Posterior cingulate gyrus (tissue), 11 donors: ENCODE measurements around the gene KLF12.
A peak's percentile ranks its signal among the peaks of the same experiment; 100 is the strongest.

Source experiments
- DNase-seq, 10 donors: peaks; one replicate each; pipeline versions ENCODE4 v3.0.0 to v3.0.0-alpha.2; 2020 to 2021; ENCODE audit warnings: mixed read lengths in 3 of 10
- intact Hi-C: fragments of 100-400 bp; cut with DNase I; formaldehyde crosslinking; loops from one replicate; pipeline ENCODE4 v1.15.1; 2023

Gene KLF12

DNA sequence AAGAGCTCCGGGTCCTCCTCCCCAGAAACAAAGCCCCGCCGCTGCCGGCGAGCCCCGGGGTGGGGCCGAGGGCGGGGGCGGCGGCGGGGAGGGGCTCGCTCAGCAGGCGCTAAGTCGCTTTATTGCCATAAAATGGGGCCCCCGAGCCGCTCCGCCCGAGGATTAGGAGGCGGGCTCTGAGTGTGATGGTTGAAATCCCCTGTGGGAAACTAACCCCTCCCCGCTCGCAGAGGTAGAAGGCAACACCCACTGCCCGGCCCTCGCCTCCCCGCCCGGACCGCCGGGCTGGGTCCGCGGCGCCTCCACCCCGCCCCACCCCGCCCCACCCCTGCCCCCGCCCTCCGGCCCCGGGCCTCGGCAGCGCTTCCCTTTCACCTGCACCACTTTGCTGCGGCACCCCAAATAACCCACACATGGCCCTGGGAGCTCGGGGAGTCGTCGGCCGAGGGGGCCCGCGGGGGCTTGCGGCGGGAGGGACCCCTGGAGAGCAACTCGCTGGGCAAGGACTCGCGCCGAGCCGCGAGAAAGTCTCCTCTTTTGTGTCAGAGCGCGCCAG, at the start of gene KLF12:
Gene KLF12, minus strand, starts transcription at position 184 of the 556 bp plus-strand sequence.
- peak in 9 of 10 donors; percentile 34 to 89 (median 46) for DNase-seq
- intact Hi-C loops: loop anchor here (5.0 to 10.0 kb wide), 4 partner anchors 72 to 379 kb away; no protein-coding TSS in a partner anchor

GRCh38 chr13:74182491-74182890, 48.3 kb upstream of the KLF12 start:
- intact Hi-C loops: no loop called here
- DNase-seq: no peak

DNA sequence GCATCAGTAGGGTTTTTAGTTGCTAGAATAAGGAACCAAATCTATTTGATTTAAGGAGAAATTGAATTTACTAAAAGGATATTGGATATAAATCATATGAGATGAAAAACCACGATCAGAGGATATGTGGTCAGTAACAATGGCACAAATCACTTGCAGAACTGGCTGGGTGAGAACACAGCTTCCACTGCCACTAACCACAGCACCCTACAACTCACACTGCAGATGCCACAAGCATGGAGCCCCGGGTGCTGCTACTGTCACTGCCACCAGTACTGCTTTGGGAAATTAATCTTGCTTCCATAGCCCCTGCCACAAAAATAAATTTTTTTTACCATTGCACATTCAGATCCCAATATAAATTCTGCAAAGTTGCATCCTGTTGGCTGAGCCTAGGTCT, 40.6 kb upstream of the KLF12 start:
- DNase-seq: no peak
- intact Hi-C loops: no loop called here

- no peak for DNase-seq
- intact Hi-C loops: no loop called here
Observed at GRCh38 chr13:74173822-74174221, 39.6 kb upstream of the KLF12 start.

DNA sequence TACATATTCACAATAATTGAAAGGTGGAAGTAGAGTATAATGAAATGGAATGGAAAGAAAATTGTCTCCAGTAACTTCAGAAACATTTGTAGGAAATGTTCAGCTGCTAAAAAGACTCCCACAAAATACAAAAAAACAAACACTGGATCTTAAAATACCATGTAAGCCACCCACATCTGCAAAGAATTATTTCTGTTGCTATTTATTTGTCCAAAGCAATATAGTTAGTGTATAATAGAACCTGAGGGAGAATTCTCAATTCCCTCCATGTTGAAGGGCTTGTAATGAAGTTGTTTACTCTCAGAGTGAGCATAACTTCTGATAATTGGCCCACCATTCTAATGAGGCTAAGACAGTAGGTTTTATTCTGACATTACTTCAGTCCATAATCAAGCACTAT, 37.4 kb upstream of the KLF12 start:
- no peak for DNase-seq
- intact Hi-C loops: no loop called here

- intact Hi-C loops: no loop called here
- no peak for DNase-seq
Observed at GRCh38 chr13:74169676-74170075, 35.5 kb upstream of the KLF12 start.

DNA sequence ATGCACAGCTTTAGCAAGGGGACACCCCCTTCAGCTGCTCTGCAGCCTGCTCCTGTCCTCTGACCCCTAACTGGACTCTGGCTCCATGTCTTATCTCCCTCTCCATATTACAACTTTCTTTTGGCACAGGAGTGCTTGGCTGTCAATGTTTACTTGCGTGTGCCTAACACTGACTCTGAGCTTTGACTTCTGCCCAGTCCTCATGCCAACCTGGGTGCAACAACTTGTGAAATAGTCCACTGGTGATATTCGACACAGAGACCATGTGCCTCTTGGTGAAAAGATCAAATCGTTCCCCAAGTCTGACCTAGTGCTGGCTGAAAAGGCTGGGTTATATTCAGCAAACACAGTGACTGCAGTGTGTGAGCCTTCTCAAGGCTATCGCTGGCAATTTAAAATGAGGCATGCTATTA, 34.1 kb upstream of the KLF12 start:
- intact Hi-C loops: no loop called here
- DNase-seq: no peak

- intact Hi-C loops: no loop called here
- no peak for DNase-seq
Observed at GRCh38 chr13:74166261-74167004, 32.2 kb upstream of the KLF12 start.

DNA sequence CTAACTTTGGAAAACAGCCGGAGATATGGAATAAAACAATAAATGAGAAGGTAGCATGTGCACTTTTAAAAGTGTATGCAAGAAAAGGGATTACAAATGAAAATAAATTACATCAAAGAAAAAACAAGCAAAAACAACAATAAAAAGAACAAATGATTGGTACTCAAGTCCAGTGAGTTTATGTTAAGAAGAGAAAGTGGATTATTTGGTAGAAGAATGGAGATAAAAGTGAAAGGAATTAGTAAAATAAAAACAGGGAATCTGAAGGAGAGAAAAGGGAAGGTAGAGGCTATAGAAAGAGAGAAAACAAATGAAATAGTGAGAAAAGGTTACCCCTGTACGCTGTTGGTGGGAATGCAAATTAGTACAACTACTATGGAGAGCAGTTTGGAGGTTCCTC, 28.6 kb upstream of the KLF12 start:
- DNase-seq: no peak
- intact Hi-C loops: no loop called here

- intact Hi-C loops: no loop called here
- no peak for DNase-seq
Observed at GRCh38 chr13:74162135-74162534, 27.9 kb upstream of the KLF12 start.

DNA sequence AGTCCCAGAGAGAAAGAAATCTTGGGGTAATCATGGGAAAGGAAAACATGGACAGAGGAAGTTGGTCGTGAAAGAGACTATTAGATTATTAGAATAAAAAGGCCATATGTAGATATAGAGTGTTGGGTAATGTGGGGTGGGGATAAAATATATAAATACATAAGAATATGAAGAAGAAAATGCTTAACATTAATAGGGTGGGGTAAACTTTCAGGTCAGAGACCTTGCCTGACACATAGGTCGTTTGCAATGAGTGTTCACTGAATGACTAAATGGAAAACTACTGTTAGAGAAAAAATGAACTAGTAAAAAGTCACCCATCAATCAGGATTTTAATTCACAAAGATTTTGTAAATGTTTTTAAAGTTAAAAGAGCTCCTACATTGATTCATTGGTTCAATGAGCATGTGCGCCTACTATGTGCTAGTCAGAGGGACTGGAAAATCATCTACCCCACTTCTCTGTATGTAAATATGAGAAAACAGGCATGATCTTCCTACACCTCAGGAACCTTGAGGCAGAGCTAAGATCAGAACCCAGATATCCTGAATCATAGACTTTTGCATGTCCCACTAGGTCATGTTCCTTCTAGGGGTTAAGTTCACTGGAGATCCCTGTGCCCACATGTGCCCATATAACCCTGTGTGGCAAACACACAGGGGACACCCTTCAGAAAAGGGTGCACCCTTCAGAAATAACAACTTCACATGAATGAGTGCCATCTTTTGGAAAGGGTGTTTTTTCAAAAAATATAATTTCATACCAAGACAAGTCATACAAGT, 24.6 kb upstream of the KLF12 start:
- intact Hi-C loops: no loop called here
- no peak for DNase-seq

- peak in 1 of 10 donors; percentile 75 for DNase-seq
- intact Hi-C loops: no loop called here
Observed at GRCh38 chr13:74158028-74158427, 23.8 kb upstream of the KLF12 start.

DNA sequence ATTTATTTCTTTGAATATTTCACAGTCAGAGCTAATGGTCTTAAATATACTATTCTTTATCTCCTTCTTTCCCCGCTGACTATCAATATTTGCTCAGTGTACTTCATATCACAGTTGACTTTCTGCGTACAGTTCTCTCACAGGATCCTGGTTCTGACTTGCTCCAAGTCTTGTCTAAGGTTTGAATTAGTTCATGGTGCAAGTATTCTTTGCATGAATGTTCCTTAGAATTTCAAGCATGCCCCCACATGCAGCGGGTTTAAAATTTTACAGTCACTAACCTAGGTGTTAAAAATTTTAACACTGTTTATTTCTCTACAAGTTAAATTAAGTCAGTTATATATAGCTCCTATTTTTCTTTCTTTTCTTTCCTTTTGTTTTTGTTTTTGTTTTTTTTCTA, 20.8 kb upstream of the KLF12 start:
- no peak for DNase-seq
- intact Hi-C loops: no loop called here

GRCh38 chr13:74153316-74153715, 19.1 kb upstream of the KLF12 start:
- DNase-seq: no peak
- intact Hi-C loops: no loop called here

DNA sequence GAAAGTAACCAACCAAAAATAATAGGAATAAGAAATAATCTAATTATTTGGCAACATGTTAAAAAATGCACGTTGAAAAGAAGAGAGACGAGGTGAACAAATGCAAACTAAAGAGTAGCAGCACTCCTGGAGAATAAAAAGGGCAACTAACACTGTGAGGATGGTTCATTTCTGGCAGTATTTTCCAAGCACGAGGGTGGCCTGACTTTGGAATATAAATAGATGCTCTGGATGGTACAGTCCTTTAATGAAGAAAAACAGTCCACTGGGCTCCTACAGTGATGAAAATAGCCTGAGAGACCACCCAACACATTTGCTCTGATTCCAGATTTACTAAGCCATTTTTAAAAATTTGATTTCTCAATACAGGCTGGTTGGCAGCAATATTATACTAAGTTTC, 17.7 kb upstream of the KLF12 start:
- intact Hi-C loops: no loop called here
- no peak for DNase-seq

- no peak for DNase-seq
- intact Hi-C loops: no loop called here
Observed at GRCh38 chr13:74148352-74148751, 14.1 kb upstream of the KLF12 start.

- no peak for DNase-seq
- intact Hi-C loops: no loop called here
Observed at GRCh38 chr13:74145249-74145975, 11.2 kb upstream of the KLF12 start.

DNA sequence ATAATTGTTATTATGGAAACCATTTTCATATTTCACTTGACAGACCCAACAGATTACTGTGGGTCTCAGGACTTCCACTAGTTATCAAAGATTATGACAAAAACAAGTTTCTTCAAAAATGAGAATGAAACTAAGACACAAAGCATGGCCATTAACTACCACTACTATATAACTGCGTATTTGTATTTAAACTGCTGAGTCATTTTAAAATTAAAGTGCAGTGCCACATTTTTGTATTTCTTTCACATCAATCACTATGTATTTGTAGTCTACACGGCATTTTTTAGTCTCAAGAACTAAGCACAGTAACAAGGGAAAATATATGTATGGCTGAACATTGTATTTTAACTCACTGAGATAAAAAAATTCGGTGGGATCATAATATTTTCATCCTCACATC, 10.1 kb upstream of the KLF12 start:
- DNase-seq: no peak
- intact Hi-C loops: no loop called here

DNA sequence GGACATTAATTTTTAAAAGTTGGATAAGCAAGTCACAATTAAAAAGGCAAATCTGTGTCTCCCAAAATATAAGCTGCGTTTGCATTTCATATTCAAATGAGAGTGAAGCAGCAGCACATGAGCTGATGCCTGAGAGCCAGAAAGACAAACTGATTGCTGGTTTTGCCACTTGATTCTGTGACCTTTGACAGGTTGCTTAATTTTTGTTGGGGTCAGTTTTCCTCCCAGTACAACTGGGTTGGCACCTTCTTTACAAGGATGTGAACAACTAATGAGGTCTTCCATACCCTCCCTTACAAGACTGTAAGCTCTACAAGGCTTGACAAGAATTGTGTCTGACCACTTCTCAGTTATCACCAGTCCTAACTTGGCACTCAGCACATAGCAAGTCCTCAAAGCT, 8.1 kb upstream of the KLF12 start:
- intact Hi-C loops: no loop called here
- DNase-seq: no peak

- no peak for DNase-seq
- intact Hi-C loops: loop anchor here (10.0 kb wide), 2 partner anchors 303 to 383 kb away; no protein-coding TSS in a partner anchor
Observed at GRCh38 chr13:74138241-74138640, 4.0 kb upstream of the KLF12 start.
